Astrocyte (in vitro differentiated cells and primary cell): ENCODE measurements around the gene PCSK7. TPM values are rescaled to one million over a fixed set of nuclear protein-coding genes. Genes with fewer than 3 reads are reported as not detected.

Source experiments
- DNase-seq: peaks from one replicate; pipeline ENCODE4 v3.0.0-alpha.2; 2010; ENCODE audit warnings: low read depth
- FAIRE-seq: peaks from 2 replicates; lab custom pipeline; 2011; peaks lifted over from hg19 to GRCh38; lab: Jason Lieb, UNC
- H2AFZ ChIP-seq: 2 replicates; pipeline ENCODE4 v1.6.0; 2012; ENCODE audit warnings: low read depth, low read length, inconsistent platforms
- H3K27ac ChIP-seq: 2 replicates; pipeline ENCODE4 v1.5.1; 2011; ENCODE audit warnings: low read depth, low read length, inconsistent platforms
- H3K27me3 ChIP-seq: 2 replicates; pipeline ENCODE4 v1.6.0; 2011; ENCODE audit warnings: low read length, inconsistent platforms; ENCODE audit not compliant: insufficient read depth
- H3K36me3 ChIP-seq: 2 replicates; pipeline ENCODE4 v1.5.1; 2011; ENCODE audit warnings: low read length, inconsistent platforms; ENCODE audit not compliant: insufficient read depth
- H3K4me1 ChIP-seq: 2 replicates; pipeline ENCODE4 v1.5.1; 2011; ENCODE audit warnings: low read length, inconsistent platforms; ENCODE audit not compliant: insufficient read depth
- H3K4me2 ChIP-seq: 2 replicates; pipeline ENCODE4 v1.6.0; 2012; ENCODE audit warnings: low read length, inconsistent platforms
- H3K4me3 ChIP-seq: 2 replicates; pipeline ENCODE4 v1.5.1; 2011; ENCODE audit warnings: low read depth, mild to moderate bottlenecking, low read length, inconsistent platforms; ENCODE audit not compliant: insufficient read depth
- H3K79me2 ChIP-seq: 2 replicates; pipeline ENCODE4 v1.6.0; 2012; ENCODE audit warnings: mild to moderate bottlenecking, low read length, inconsistent platforms; ENCODE audit not compliant: insufficient read depth
- H3K9ac ChIP-seq: 2 replicates; pipeline ENCODE4 v1.6.0; 2012; ENCODE audit warnings: mild to moderate bottlenecking, low read length, inconsistent platforms
- H3K9me3 ChIP-seq: 2 replicates; pipeline ENCODE4 v1.5.1; 2012; ENCODE audit warnings: low read depth, mild to moderate bottlenecking, low read length, inconsistent platforms; ENCODE audit not compliant: insufficient read depth
- H4K20me1 ChIP-seq: 2 replicates; pipeline ENCODE4 v1.6.0; 2012; ENCODE audit warnings: low read length, inconsistent platforms; ENCODE audit not compliant: insufficient read depth
- H3K27ac Mint-ChIP-seq: one replicate; pipeline ENCODE4 v1.8.0; 2021; ENCODE audit warnings: mild to moderate bottlenecking, mixed read lengths; ENCODE audit not compliant: unreplicated experiment
- H3K27me3 Mint-ChIP-seq: one replicate; pipeline ENCODE4 v1.8.0; 2021; ENCODE audit warnings: low read depth, mixed read lengths; ENCODE audit not compliant: unreplicated experiment
- H3K36me3 Mint-ChIP-seq: one replicate; pipeline ENCODE4 v1.8.0; 2021; ENCODE audit warnings: low read depth, mixed read lengths; ENCODE audit not compliant: unreplicated experiment
- H3K4me1 Mint-ChIP-seq: one replicate; pipeline ENCODE4 v1.8.0; 2021; ENCODE audit warnings: low read depth, mixed read lengths; ENCODE audit not compliant: unreplicated experiment
- H3K4me3 Mint-ChIP-seq: one replicate; pipeline ENCODE4 v1.8.0; 2021; ENCODE audit warnings: mild to moderate bottlenecking, moderate library complexity, mixed read lengths; ENCODE audit not compliant: unreplicated experiment
- H3K9me3 Mint-ChIP-seq: one replicate; pipeline ENCODE4 v1.8.0; 2021; ENCODE audit warnings: mild to moderate bottlenecking, mixed read lengths; ENCODE audit not compliant: unreplicated experiment
- EZH2 ChIP-seq: IDR thresholded peaks from 2 replicates; pipeline ENCODE4 v1.6.1; 2012; ENCODE audit warnings: mild to moderate bottlenecking, low read length, inconsistent platforms; ENCODE audit not compliant: insufficient read depth
- total RNA-seq: library from RNA; stranded (reverse); gene quantifications from 2 replicates; pipeline ENCODE4 v1.2.1, GENCODE V29; 2021
- TF ChIP-seq, protein P1 (sequence below): IDR thresholded peaks from 2 replicates; pipeline ENCODE4 v1.5.1; 2011; ENCODE audit warnings: low read depth, mild to moderate bottlenecking, inconsistent platforms, low read length, moderate library complexity; ENCODE audit not compliant: insufficient read depth

Gene PCSK7
- total RNA-seq, 1 donor from 2014 or later: 43.6 TPM

DNA sequence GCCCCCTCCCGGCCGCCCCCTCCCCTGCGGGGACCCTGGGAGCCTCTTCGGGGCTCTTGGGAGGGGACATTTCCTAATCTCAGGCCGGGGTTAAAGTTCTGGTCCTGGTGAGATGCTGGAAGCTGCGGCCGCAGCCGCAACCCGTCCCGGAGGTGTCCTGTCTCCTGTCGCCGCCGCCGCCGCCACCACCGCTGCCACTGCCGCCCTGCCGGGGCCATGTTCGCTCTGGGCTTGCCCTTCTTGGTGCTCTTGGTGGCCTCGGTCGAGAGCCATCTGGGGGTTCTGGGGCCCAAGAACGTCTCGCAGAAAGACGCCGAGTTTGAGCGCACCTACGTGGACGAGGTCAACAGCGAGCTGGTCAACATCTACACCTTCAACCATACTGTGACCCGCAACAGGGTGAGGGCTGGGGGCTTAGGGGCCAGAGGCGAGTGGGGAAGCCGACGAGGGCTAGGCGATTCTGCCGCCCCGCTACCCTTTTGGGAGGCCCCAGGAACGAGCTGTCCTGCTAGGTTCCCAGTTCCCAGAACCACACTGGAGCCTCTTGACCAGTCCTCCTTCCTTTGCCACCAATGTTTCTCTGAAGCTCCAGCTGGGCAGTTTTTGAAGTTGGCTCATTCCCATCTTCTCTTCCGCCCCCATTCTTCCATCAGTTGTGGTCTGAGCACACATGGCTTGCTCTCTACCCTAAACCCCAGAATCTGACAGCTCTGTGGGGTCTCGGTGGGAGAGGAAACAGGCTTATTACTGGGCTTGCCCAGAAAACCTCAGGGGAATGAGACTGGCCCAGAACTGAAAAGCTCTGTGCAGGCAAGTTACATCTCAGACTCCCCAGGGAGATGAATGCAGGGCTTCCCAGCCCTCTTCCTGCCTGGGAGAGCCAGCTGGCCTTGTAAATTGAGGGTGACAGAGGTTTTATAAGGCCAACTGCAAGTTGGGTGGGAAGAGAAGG lies 52.5 kb downstream of the PCSK7 start:
- TF ChIP-seq EZH2: no peak
- TF ChIP-seq, protein P1, sequence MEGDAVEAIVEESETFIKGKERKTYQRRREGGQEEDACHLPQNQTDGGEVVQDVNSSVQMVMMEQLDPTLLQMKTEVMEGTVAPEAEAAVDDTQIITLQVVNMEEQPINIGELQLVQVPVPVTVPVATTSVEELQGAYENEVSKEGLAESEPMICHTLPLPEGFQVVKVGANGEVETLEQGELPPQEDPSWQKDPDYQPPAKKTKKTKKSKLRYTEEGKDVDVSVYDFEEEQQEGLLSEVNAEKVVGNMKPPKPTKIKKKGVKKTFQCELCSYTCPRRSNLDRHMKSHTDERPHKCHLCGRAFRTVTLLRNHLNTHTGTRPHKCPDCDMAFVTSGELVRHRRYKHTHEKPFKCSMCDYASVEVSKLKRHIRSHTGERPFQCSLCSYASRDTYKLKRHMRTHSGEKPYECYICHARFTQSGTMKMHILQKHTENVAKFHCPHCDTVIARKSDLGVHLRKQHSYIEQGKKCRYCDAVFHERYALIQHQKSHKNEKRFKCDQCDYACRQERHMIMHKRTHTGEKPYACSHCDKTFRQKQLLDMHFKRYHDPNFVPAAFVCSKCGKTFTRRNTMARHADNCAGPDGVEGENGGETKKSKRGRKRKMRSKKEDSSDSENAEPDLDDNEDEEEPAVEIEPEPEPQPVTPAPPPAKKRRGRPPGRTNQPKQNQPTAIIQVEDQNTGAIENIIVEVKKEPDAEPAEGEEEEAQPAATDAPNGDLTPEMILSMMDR: no peak
- Mint-ChIP-seq H3K4me1 (peaks cover 12% of the 10 kb centered on the region), H3K27me3 (no peaks in the 10 kb centered on the region), H3K9me3 (no peaks in the 10 kb centered on the region), H3K36me3 (peaks cover 25% of the 10 kb centered on the region), H3K27ac (peak overlapping the region; percentile 90), H3K4me3 (peak overlapping the region; percentile 93)
- Histone ChIP-seq H3K36me3 (peaks cover 9% of the 10 kb centered on the region), H3K27ac (peak overlapping the region; percentile 56), H2AFZ (no peak overlapping the region), H3K4me3 (peak overlapping the region; percentile 72), H3K9me3 (no peaks in the 10 kb centered on the region), H3K27me3 (no peaks in the 10 kb centered on the region), H4K20me1 (no peaks in the 10 kb centered on the region), H3K9ac (peak overlapping the region; percentile 85), H3K4me2 (peak overlapping the region; percentile 98), H3K79me2 (peaks cover 4% of the 10 kb centered on the region), H3K4me1 (peaks cover 28% of the 10 kb centered on the region)
- FAIRE-seq: no peak
- DNase-seq: peak; percentile 30

GRCh38 chr11:117178210-117179034 lies 53.5 kb downstream of the PCSK7 start, which contains the start of gene SIDT2:
Gene SIDT2 (plus strand): TSS chr11:117178743. CDS start chr11:117179264, 521 bp downstream.
- peak within 1 kb of the TSS; percentile 93 for H3K4me3 Mint-ChIP-seq
- peak within 1 kb of the TSS; percentile 3 for H2AFZ ChIP-seq

More at GRCh38 chr11:117178210-117179034, 53.5 kb downstream of the PCSK7 start, which contains the start of gene SIDT2:
- Mint-ChIP-seq H3K4me1 (peaks cover 18% of the 10 kb centered on the region), H3K27me3 (no peaks in the 10 kb centered on the region), H3K9me3 (no peaks in the 10 kb centered on the region), H3K27ac (peak within 1 kb of the TSS; percentile 90), H3K36me3 (peaks cover 21% of the 10 kb centered on the region)
- TF ChIP-seq, protein P1: no peak
- no peak for TF ChIP-seq EZH2
- H3K4me1 ChIP-seq: peaks cover 28% of the 10 kb centered on the region
- peak within 1 kb of the TSS; percentile 85 for H3K9ac ChIP-seq
- H3K4me3 ChIP-seq: peak within 1 kb of the TSS; percentile 72
- H3K27ac ChIP-seq: peak within 1 kb of the TSS; percentile 56
- H3K27me3 ChIP-seq: no peaks in the 10 kb centered on the region
- DNase-seq (peak; percentile 87), FAIRE-seq (peak; percentile 47)
- no peaks in the 10 kb centered on the region for H3K9me3 ChIP-seq
- H3K4me2 ChIP-seq: peak within 1 kb of the TSS; percentile 98
- H3K79me2 ChIP-seq: peaks cover 5% of the 10 kb centered on the region
- H4K20me1 ChIP-seq: peaks cover 4% of the 10 kb centered on the region
- peaks cover 10% of the 10 kb centered on the region for H3K36me3 ChIP-seq
